PFSK-1 (cell line): ENCODE results near the gene PTGDS.

ENCODE experiments used
- FOXP2 ChIP-seq: optimal IDR thresholded peaks from 2 replicates; pipeline ENCODE3; 2011; ENCODE audit warnings: borderline replicate concordance, control low read depth, inconsistent platforms; ENCODE audit not compliant: insufficient read depth; ENCODE audit errors: extremely low read length, extremely low read depth
- POLR2AphosphoS5 ChIP-seq: IDR thresholded peaks from 2 replicates; pipeline ENCODE4 v1.6.1; 2012; ENCODE audit warnings: low read depth, mild to moderate bottlenecking, control low read depth, low read length, moderate library complexity
- REST ChIP-seq, 2 experiments: IDR thresholded peaks; 2 replicates each; pipeline versions ENCODE4 v1.6.1 to v1.8.0; 2011 to 2012; ENCODE audit warnings: low read depth in 2 of 2, low read length in 2 of 2, control low read depth in 1 of 2, inconsistent platforms in 1 of 2, mild to moderate bottlenecking in 1 of 2, moderate library complexity in 1 of 2; ENCODE audit not compliant: insufficient read depth in 1 of 2
- SIN3A ChIP-seq: IDR thresholded peaks from 2 replicates; pipeline ENCODE4 v1.6.1; 2012; ENCODE audit warnings: mild to moderate bottlenecking, low read length, moderate library complexity, borderline replicate concordance; ENCODE audit not compliant: insufficient read depth
- TAF1 ChIP-seq: IDR thresholded peaks from 2 replicates; pipeline ENCODE4 v1.6.1; 2012; ENCODE audit warnings: low read length, control low read depth, borderline replicate concordance; ENCODE audit not compliant: insufficient read depth

PTGDS gene

GRCh38 chr9:136974817-136975535 is 2.3 kb upstream of the PTGDS start:
- TF ChIP-seq POLR2AphosphoS5 = no peak
- TF ChIP-seq TAF1 = no peak
- no peak for TF ChIP-seq SIN3A
- no peak for TF ChIP-seq REST (IDR thresholded peaks at IDR 0.05; ENCODE audit: insufficient read depth in 1 of 2, low read depth in 2 of 2, low read length in 2 of 2)
- no peak for TF ChIP-seq FOXP2

- no peak for TF ChIP-seq POLR2AphosphoS5
- TF ChIP-seq REST (IDR thresholded peaks at IDR 0.05; ENCODE audit: insufficient read depth in 1 of 2, low read depth in 2 of 2, low read length in 2 of 2) = no peak
- TF ChIP-seq TAF1 = no peak
Observed at GRCh38 chr9:136975644-136976043, 1.7 kb upstream of the PTGDS start.

GRCh38 chr9:136977649-136978072 is 357 bp downstream of the PTGDS start:
- TF ChIP-seq SIN3A = no peak

GRCh38 chr9:136978073-136978864 is 965 bp downstream of the PTGDS start:
- TF ChIP-seq SIN3A (no peak), REST (IDR thresholded peaks at IDR 0.05; ENCODE audit: insufficient read depth in 1 of 2, low read depth in 2 of 2, low read length in 2 of 2) (no peak), TAF1 (no peak), POLR2AphosphoS5 (no peak), FOXP2 (no peak)

- no peak for TF ChIP-seq TAF1
- no peak for TF ChIP-seq POLR2AphosphoS5
- no peak for TF ChIP-seq REST (IDR thresholded peaks at IDR 0.05; ENCODE audit: insufficient read depth in 1 of 2, low read depth in 2 of 2, low read length in 2 of 2)
- no peak for TF ChIP-seq SIN3A
- TF ChIP-seq FOXP2 = no peak
Observed at GRCh38 chr9:136978865-136979544, 1.7 kb downstream of the PTGDS start.
